DND-41 (cell line): ENCODE results near the gene CCDC89.
"Not testable (repeated sequence)": the region's sequence is repeated elsewhere in the genome, so short reads cannot be mapped to it uniquely, and the experiment has no call there.

ENCODE experiments used
- ATAC-seq: fragments of 200-7000 bp; cut with Tn5 transposase; 3 replicates; pipeline ENCODE4 v1.9.1; 2021; ENCODE audit warnings: low read depth; ENCODE audit not compliant: insufficient read depth
- DNase-seq: peaks from one replicate; pipeline ENCODE4 v3.0.0-alpha.2; 2020
- H2AFZ ChIP-seq: 2 replicates; pipeline ENCODE4 v1.6.0; 2012; ENCODE audit warnings: low read depth, low read length
- H3K27ac ChIP-seq: 2 replicates; pipeline ENCODE4 v1.5.1; 2012; ENCODE audit warnings: low read length, inconsistent platforms
- H3K27me3 ChIP-seq: fragments of 200-600 bp; sonication (generic); 2 replicates; pipeline ENCODE4 v1.6.0; 2012; ENCODE audit warnings: low read length, mild to moderate bottlenecking, inconsistent platforms; ENCODE audit not compliant: insufficient read depth, poor library complexity
- H3K36me3 ChIP-seq: 2 replicates; pipeline ENCODE4 v1.5.1; 2012; ENCODE audit warnings: low read length, inconsistent platforms; ENCODE audit not compliant: insufficient read depth
- H3K4me1 ChIP-seq: 2 replicates; pipeline ENCODE4 v1.5.1; 2012; ENCODE audit warnings: mild to moderate bottlenecking, low read length; ENCODE audit not compliant: insufficient read depth
- H3K4me2 ChIP-seq: 2 replicates; pipeline ENCODE4 v1.6.0; 2012; ENCODE audit warnings: mild to moderate bottlenecking, moderate library complexity, low read length, inconsistent platforms; ENCODE audit not compliant: insufficient read depth
- H3K4me3 ChIP-seq, 2 experiments: fragments of 200-600 bp in 1 of 2; shearing (Covaris generic) in 1 of 2; 2 replicates each; pipeline ENCODE4 v1.5.1; 2012 to 2016; ENCODE audit warnings: inconsistent platforms in 2 of 2, low read length in 2 of 2, mild to moderate bottlenecking in 2 of 2, low read depth in 1 of 2, moderate library complexity in 1 of 2
- H3K79me2 ChIP-seq: 2 replicates; pipeline ENCODE4 v1.6.0; 2012; ENCODE audit warnings: low read length, inconsistent platforms; ENCODE audit not compliant: insufficient read depth
- H3K9ac ChIP-seq: 2 replicates; pipeline ENCODE4 v1.6.0; 2012; ENCODE audit warnings: low read depth, mild to moderate bottlenecking, inconsistent platforms, low read length, moderate library complexity
- H3K9me3 ChIP-seq: 2 replicates; pipeline ENCODE4 v1.5.1; 2012; ENCODE audit warnings: low read length, moderate library complexity, mild to moderate bottlenecking, inconsistent platforms; ENCODE audit not compliant: insufficient read depth, severe bottlenecking
- H4K20me1 ChIP-seq: 2 replicates; pipeline ENCODE4 v1.6.0; 2012; ENCODE audit warnings: low read length; ENCODE audit not compliant: insufficient read depth
- CTCF ChIP-seq: IDR thresholded peaks from 2 replicates; pipeline ENCODE4 v1.5.1; 2012; ENCODE audit warnings: borderline replicate concordance, low read length, moderate library complexity, mild to moderate bottlenecking; ENCODE audit not compliant: poor library complexity, severe bottlenecking; ENCODE audit errors: extremely low read depth
- EZH2 ChIP-seq: IDR thresholded peaks from 3 replicates; pipeline ENCODE4 v1.6.1; 2012; ENCODE audit warnings: borderline replicate concordance, low read depth, mild to moderate bottlenecking, moderate library complexity, low read length, inconsistent platforms; ENCODE audit not compliant: severe bottlenecking

The CCDC89 gene

GRCh38 chr11:85680897-85681296 lies 5.1 kb downstream of the CCDC89 start:
- TF ChIP-seq EZH2 (no peak), CTCF (no peak)
- no peak overlapping the region for H3K9ac ChIP-seq
- ATAC-seq (peak; percentile 39), DNase-seq (no peak)
- no peaks in the 10 kb centered on the region for H4K20me1 ChIP-seq
- no peaks in the 10 kb centered on the region for H3K79me2 ChIP-seq
- H3K4me1 ChIP-seq = no peaks in the 10 kb centered on the region
- peaks cover 37% of the 10 kb centered on the region for H3K27me3 ChIP-seq
- H3K4me2 ChIP-seq = no peak overlapping the region
- H2AFZ ChIP-seq = no peak overlapping the region
- H3K27ac ChIP-seq = no peak overlapping the region
- no peaks in the 10 kb centered on the region for H3K36me3 ChIP-seq
- no peak overlapping the region for H3K4me3 ChIP-seq
- H3K9me3 ChIP-seq = no peaks in the 10 kb centered on the region

GRCh38 chr11:85679576-85679975 lies 6.4 kb downstream of the CCDC89 start:
- Histone ChIP-seq H3K4me1 (no peaks in the 10 kb centered on the region), H4K20me1 (no peaks in the 10 kb centered on the region), H3K9ac (no peak overlapping the region), H3K27me3 (peaks cover 38% of the 10 kb centered on the region), H2AFZ (no peak overlapping the region), H3K79me2 (no peaks in the 10 kb centered on the region), H3K36me3 (no peaks in the 10 kb centered on the region), H3K27ac (no peak overlapping the region), H3K4me2 (no peak overlapping the region), H3K9me3 (no peaks in the 10 kb centered on the region), H3K4me3 (no peak overlapping the region)
- no peak for TF ChIP-seq CTCF
- no peak for TF ChIP-seq EZH2
- DNase-seq (no peak), ATAC-seq (no peak)

GRCh38 chr11:85673393-85673792 lies 12.6 kb downstream of the CCDC89 start:
- Histone ChIP-seq H3K4me3 (no peak overlapping the region), H2AFZ (no peak overlapping the region), H3K4me1 (no peaks in the 10 kb centered on the region), H3K4me2 (no peak overlapping the region), H3K9ac (no peak overlapping the region), H3K79me2 (no peaks in the 10 kb centered on the region), H3K9me3 (no peaks in the 10 kb centered on the region), H3K27ac (no peak overlapping the region), H3K36me3 (no peaks in the 10 kb centered on the region), H4K20me1 (no peaks in the 10 kb centered on the region), H3K27me3 (peaks cover 36% of the 10 kb centered on the region)
- TF ChIP-seq EZH2 (no peak), CTCF (no peak)
- DNase-seq (no peak), ATAC-seq (no peak)

- TF ChIP-seq EZH2 = no peak
- TF ChIP-seq CTCF = no peak
- Histone ChIP-seq H3K27ac (no peak overlapping the region), H4K20me1 (no peaks in the 10 kb centered on the region), H3K4me1 (no peaks in the 10 kb centered on the region), H3K4me2 (no peak overlapping the region), H3K9ac (no peak overlapping the region), H3K36me3 (no peaks in the 10 kb centered on the region), H3K4me3 (no peak overlapping the region), H2AFZ (no peak overlapping the region), H3K79me2 (no peaks in the 10 kb centered on the region), H3K27me3 (peaks cover 32% of the 10 kb centered on the region), H3K9me3 (no peaks in the 10 kb centered on the region)
- ATAC-seq = no peak
- DNase-seq = no peak
Observed at GRCh38 chr11:85672105-85672902, 13.7 kb downstream of the CCDC89 start.

GRCh38 chr11:85670949-85671663 lies 14.9 kb downstream of the CCDC89 start:
- not testable (repeated sequence) for H3K4me3 ChIP-seq, H3K79me2 ChIP-seq, H3K4me1 ChIP-seq, H3K4me2 ChIP-seq, H3K27ac ChIP-seq, DNase-seq, H3K9ac ChIP-seq, H3K9me3 ChIP-seq, H4K20me1 ChIP-seq, H3K36me3 ChIP-seq, ATAC-seq, H2AFZ ChIP-seq
- H3K27me3 ChIP-seq = peaks cover 26% of the 10 kb centered on the region
